GM19468 (cell line): ENCODE results near the gene PLA2G4A.

Source experiments
- ATAC-seq: cut with Tn5 transposase; IDR thresholded peaks from one replicate; pipeline ENCODE4 v1.9.1; 2021; ENCODE audit warnings: mild to moderate bottlenecking, moderate library complexity, moderate number of reproducible peaks; ENCODE audit not compliant: unreplicated experiment; ENCODE audit errors: extremely low read depth

PLA2G4A gene

DNA sequence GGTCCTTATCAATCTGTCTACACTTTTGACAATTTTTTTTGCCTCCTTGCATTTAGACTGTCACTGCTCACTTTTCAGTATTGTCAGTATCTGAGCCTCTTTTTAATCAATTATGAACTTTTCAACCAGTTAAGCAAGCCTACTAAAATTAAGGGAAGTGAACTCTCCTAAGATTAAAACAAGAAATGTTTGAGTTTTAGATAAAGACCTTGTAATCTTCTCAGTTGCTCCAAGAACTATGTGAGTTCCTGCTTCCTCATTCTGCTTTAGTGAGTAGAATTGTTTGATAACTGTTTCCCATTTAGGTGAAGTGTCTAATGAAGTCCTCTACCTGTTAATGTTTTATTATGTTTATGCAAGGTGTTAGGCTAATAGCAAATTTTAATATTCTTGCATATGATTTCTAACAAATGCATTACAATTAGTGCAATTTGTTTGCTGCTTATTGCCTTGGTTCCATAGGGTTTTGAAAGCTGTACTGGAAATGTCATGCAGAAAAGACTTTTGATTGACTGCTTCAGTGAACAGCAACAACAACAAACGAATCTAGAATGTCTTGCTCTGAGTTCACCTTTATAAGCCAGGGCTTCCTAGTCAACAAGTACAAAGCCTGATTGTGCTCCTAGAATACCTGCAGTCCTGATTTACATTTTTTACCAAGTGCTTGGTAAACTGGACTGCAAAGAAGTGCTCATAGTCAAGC lies 40.9 kb downstream of the PLA2G4A start:
- no peak for ATAC-seq

DNA sequence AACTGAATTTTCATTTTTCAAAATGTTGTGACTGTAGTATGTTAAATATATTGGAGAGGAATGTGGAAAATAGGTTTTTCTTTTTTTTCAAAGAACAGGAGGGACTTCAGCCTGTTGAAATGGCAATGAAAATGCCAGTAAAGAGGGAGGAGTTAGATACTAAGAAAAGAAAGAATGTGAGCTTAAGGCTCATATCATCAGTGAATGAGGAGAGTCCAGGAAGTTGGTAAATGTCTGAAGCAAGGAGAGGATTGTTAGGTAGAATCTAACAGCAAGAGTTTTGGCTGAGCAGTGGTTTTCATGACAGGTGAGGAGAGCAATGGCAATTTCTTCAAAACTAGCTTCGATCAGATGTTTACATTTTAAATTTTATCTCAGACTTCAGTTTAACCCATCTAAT lies 43.0 kb downstream of the PLA2G4A start:
- no peak for ATAC-seq

DNA sequence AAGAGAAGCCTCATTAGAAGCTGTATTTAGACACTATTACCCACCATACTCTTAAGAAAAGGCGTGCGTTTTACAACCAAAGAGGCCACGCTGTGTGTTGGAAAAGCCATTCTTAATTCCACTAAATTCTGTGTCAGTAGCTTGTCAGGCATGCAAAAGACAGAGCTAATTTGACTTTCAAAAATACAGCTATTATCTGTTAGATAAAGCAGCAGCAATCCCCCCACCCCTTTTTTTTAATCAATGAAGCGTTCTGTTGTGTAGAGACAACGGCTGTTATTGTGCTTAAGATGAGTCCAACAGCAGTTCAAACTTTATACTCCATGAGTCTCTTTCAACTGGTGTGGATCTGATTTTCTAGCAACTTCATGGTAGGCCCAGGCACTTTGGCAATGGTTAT lies 43.5 kb downstream of the PLA2G4A start:
- ATAC-seq = no peak

DNA sequence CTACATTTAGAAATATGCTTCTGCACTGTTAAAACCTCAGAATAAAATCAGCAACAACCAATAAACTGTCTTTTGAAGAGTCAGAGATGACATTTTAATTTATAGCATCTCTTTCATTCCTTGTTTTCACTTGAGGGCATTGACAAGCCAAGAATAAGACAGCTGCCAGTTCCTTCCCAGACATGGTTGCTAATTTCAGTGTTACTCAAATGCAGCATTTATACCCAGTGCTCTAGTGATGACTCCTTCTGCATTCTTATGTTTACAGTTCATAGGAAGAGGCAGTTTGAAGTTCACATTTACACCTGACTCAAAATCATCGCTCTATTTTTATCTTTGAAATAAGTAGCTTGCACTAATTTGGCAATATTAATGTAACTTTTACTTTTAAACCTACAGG lies 44.9 kb downstream of the PLA2G4A start:
- ATAC-seq = no peak

DNA sequence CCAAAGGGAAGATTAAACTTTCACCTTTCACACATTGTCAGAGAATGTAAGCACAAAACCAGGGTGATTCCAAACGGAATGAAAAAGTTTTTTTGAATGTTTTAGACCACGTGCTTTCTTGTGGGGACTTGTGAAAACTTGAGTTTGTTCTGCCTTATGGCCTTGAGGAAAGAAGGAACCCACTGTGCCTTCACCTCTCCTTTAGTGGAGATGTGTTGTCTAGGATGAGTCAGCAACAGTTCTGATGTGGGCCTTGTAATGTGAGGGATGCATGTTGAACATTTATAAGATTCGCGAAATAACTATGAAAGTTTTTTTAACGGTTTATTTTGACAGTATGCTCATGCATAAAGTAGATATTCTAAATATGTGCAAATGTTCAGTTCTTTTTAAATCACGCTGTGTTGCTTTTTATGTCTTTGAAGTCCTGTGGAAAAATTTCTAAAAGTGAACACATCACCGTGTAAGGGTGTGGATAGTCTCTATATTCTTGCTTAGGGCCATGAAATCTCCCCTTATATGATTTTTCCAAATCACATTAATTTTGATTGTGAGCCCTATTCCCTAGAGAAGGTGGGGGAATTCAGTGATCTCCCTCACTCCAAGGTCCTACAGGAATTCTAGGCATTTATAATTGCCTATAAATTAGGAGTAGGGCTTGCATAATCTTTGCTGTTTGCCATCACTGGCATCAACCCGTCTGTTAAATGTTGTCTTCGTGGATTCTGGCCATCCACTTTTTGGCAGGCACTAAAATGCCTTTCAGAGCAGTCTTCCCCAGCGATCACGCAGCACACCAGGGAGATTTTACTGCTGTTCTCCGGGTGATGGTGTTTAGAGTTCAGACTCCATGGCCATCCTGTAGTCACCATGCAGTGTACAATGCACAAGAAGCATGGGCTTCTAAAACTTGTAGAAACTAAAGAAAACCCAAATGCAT lies 47.4 kb downstream of the PLA2G4A start:
- no peak for ATAC-seq

DNA sequence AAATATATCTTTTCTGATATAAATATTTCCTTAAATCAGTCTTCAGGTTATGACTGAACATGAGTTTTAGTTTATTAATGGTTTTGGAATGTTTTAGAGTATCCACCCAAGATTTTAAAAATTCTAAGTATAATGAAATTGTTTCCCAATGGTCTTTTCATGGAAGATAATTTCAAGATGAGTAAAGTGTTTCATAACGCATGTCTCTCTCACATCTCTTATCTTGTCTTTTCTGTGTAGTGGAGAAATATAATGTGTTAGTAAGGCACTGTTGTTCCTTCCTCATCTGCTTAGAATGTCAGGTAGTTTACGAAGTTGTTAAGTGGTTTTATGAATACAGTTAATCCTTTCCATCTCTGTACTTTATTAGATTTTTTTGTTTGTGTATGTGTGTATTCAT lies 49.6 kb downstream of the PLA2G4A start:
- no peak for ATAC-seq

DNA sequence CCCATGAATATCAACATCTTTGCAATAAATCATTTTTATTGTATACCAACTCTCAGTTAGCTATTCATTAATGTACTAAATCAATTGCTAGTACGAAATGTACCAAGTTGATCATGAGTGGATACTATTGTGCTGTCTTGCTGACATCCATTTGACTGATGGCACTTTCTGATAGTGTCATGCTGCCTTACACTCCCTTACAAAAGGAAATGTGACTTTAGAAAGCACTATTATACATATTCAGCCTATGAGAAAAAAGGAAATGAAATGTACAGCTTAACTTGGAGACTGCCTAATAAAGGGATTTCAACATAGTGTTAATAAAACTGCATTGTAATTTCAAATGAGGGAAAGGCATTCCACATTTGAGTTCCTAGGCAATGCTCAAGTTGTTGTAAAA lies 52.2 kb downstream of the PLA2G4A start:
- ATAC-seq = no peak

DNA sequence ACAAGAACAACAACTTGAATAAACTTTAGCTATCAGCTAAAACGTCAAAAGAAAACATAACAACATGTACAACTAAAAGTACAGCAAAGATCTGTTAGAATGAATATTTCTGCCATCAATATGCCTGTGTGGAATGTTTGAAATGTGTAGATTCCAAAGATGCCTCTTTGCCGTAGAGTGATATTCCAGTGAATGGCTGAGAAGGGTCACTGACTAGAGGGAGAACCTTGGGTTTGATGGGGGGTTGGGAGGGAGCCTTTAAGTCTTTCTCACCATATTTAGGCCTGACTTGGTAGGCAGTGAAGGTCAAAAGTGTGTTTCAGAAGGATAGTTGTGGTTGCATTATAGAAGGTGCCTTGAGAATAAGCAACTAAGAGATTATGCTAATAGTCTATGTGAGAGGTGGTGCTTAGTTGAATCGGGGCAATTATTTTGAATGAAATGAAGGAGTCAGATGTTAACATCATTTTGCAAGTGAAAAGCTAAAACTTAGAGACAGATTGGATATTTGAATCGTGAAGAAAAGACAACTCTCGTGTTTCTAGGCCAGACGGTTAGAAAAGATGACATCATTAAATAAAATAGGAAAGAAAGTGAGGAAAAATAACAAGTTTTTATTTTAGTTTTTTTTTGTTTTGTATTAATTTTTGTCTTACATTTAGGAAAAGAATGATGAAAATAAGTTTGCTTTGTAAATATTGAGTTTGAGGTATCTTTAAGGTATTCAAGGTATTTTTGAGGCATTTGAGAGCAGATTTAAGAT lies 53.8 kb downstream of the PLA2G4A start:
- ATAC-seq = no peak

DNA sequence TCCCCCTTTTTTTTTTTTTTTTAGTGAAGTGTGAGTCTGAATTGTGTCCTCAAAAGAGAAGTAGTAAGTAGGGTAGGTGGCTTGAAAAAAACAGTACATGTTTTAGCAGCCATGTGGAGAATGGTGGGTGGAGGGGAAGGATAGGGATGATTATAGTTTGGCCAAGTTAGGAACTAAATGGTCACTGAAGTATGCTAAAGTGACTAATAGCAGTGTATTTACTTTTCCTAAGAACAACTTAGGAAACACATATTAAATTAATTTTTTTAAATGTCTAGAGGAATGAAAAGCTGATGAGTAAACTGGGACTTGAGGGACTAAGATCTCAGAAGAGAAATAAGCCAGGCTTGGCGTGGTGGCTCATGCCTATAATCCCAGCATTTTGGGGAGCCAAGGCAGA lies 55.5 kb downstream of the PLA2G4A start:
- no peak for ATAC-seq

DNA sequence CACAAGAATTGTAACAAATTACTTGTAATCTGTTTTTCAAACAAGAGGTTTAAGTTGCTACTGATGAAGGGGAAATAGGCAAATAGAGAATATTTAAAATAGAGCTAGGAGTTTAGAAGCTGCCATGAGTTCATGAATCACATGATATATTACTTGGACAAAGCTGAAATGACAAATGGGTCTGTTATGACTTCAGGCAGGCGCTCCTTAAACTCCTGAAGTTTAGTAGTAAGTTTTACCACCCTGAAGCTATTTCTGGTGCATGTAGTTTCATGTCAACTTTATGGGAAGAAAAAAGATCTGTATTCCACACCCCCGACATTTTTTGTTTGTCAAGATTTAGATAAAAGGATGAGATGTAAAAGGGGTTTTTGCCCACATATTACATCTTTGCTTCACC lies 58.5 kb downstream of the PLA2G4A start:
- ATAC-seq = no peak

DNA sequence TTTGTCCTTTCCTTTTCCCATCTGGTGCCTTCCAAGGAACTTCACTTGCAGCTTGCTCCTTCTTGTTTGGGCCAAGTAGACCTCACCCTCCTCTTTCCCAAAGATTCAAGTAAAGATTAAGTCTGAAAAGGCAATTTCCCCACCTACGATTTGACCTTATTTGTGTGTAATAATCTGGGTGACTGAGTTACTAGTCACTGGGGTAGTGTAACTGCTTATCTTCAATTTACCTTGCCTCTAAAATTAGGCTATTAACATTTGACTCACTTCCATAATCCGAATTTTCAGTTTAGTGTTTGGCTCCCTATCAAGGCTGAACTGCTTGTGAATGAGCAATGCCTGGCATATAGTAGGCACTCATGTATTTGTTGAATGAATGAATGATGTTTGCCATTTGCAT lies 59.6 kb downstream of the PLA2G4A start:
- ATAC-seq = no peak

DNA sequence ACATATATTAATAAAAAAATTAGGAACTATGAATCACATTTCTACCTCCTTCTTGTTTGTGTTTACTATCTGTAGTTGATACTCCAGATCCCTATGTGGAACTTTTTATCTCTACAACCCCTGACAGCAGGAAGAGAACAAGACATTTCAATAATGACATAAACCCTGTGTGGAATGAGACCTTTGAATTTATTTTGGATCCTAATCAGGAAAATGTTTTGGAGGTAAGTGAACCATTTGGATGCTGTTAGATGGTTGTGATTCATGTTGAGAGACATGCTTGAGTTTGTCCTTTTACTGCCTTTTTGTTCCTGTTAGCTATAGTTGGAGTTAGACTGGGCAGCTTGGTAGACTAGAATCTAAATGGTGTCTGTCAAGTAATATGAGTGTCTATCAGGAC lies 64.2 kb downstream of the PLA2G4A start:
- ATAC-seq = no peak

DNA sequence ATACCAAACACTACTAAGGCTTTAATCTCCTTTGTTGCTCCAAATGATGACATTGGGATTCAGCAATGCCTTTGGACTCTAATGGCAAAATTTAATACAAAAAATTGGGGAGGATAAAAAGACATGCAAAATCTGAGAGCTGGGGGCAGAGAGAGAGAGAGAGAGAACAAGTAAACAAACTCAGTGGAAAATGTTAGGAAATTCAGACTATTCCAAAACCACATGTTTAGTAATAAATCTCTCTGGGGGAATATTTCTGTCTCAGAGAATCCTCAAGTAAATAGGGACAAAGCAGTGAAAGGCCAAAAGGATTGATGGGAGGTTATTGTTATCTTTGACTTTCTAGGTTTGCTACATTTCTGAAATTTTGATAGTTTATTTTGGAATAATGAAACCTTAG lies 65.7 kb downstream of the PLA2G4A start:
- ATAC-seq = no peak

DNA sequence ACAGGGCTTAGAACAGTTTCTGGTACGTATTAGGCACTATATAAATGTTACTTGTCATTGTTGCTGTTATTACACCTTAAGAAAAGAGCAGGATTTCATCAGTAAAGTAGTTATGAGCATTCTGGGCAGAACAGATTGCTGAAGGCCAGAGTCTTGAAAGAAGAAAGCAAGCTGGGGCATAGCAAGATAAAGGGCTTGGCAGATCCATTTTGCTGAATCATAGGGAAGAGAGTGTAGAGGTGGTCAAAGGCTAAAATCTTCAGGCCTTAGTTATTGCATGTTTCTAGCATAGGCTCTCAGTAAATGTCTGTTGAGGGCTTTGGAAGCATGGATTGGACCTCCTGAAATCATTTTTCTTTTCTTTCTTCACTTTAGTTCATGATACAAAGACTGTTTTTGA lies 67.5 kb downstream of the PLA2G4A start:
- ATAC-seq = no peak

DNA sequence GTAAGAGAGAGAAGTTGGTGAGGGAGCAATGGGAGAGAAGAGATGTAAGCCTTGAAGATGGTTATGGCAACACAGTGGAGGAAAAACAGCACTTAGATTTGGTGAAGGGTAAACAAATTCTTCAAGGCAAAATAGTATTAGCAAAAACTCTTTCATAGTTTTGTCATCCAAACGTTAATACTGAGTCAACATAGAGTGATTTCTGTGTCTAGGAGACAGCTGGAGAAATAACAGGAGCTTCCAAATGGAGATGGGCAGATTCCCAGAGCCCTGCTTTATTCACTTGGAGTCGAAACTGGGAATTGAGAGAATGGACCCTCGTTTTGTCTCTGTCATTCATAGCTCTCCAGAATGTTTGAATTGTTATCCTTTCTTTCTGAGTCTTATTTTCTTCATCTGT lies 68.3 kb downstream of the PLA2G4A start:
- no peak for ATAC-seq

DNA sequence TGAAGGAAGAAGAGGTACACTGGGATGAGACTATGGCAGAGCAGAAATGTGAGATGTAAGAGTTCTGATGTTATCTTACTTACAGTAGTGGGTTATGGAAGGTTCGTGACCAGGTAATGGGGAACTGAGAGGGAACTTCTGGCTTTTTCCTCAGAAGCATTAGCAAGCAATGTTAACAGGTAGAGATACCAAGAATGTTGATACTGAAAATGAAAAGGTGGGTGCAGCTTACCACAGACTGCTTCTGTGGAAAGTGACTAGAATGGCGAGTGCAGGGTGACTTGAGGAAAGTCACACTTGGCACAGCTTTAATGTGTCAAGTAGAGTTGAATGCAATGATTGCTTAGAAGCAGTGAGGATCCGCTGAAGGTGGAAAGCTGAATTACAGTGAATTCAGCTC lies 70.8 kb downstream of the PLA2G4A start:
- ATAC-seq = peak; percentile 94

DNA sequence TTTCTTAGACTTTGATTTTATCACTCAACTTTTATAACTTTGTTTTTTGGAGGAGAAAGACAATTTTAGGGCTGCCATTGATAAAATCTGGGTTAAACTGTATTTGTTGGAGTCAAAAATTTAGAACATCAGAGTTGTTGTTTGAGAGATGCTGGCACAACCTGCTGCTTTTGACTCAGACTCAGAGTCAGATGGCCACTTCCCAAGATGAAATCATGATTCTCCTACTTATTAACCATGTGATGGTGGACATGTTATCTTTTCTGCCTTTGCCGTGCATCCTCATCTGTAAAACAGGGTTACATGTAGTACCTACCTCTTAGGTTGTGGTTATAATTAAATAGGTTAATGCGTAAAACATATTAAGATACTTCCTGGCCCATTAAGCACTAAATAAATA lies 71.2 kb downstream of the PLA2G4A start:
- ATAC-seq = no peak

DNA sequence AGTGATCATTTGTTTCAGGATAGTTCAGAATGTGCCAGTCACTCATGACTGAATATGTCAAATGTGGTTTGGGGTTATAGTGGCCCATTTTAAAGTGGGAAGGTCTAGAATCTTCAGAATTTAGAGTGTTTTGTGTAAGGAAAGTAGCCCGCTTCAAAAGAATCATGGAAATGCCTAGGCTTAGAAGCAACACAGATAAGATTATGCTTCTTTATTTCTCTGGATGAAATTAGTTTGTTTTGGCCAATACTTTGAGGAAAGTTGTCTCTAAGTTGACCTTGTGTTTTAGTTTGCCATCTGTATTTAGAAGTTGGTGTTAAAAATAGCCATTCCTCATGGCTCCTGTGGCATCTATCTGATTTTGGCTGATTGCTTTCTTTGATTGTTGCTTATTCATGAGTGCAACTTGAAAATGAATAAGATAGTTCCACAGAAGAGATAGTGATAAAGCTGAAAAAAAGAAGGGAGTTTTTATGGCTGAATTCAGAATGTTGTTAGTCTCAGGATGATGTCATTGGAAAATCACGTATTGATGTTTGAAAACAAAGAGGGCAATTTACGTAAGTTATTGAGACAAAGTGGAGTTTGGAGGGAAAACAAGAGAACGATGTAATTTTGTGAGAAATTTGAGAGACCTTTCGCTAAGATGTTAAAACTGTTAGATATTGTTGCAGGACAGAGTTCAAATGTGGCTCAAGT lies 71.9 kb downstream of the PLA2G4A start:
- ATAC-seq = no peak

DNA sequence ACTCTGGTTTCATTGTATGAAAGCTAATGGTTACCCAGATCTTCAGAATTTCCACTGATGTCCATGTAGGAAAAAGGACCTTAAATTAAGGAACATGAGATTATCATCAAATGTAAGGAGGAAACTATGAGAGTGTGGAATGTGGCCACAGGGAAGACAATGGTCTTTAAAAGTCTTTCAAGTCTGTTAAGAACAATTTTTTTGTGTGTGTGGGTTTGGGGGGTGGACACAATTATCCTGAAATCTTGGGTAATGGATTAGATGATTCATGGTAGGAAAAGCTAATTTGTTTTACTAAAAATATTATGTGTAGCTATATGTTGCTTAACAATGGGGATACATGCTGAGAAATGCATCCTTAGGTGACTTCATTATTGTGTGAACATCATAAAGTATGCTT lies 72.9 kb downstream of the PLA2G4A start:
- no peak for ATAC-seq

DNA sequence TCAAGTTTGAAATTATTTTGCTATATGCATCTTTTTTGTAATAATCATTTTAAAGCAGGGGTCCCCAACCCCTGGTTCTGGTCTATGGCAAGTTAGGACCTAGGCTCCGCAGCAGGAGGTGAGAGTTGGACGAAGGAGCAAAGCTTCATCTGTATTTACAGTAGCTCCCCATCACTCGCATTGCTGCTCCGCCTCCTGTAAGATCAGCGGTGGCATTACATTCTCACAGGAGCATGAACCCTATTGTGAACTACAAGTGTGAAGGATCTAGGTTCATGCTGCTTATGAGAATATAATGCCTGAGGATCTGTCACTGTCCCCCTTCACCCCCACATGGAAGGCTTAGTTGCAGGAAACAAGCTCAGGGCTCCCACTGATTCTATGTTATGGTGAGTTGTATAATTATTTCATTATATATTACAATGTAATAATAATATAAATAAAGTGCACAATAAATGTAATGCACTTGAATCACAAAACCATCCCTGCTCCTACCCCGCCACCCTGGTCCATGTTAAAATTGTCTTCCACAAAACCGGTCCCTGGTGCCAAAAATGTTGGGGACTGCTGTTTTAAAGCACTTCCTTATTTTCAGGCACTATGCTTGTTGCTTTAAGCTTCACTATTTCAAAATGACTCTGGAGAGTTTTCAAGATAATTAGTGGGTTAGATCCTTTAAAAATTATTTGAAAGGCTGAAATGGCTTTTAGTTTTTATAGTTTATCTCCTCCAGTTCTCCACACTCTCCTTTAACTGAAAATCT lies 74.8 kb downstream of the PLA2G4A start:
- ATAC-seq = no peak
